DND-41 (cell line): ENCODE results near the gene RALA.

Source experiments
- ATAC-seq: fragments of 200-7000 bp; cut with Tn5 transposase; 3 replicates; pipeline ENCODE4 v1.9.1; 2021; ENCODE audit warnings: low read depth; ENCODE audit not compliant: insufficient read depth
- DNase-seq: peaks from one replicate; pipeline ENCODE4 v3.0.0-alpha.2; 2020
- H2AFZ ChIP-seq: 2 replicates; pipeline ENCODE4 v1.6.0; 2012; ENCODE audit warnings: low read depth, low read length
- H3K27ac ChIP-seq: 2 replicates; pipeline ENCODE4 v1.5.1; 2012; ENCODE audit warnings: low read length, inconsistent platforms
- H3K27me3 ChIP-seq: fragments of 200-600 bp; sonication (generic); 2 replicates; pipeline ENCODE4 v1.6.0; 2012; ENCODE audit warnings: low read length, mild to moderate bottlenecking, inconsistent platforms; ENCODE audit not compliant: insufficient read depth, poor library complexity
- H3K36me3 ChIP-seq: 2 replicates; pipeline ENCODE4 v1.5.1; 2012; ENCODE audit warnings: low read length, inconsistent platforms; ENCODE audit not compliant: insufficient read depth
- H3K4me1 ChIP-seq: 2 replicates; pipeline ENCODE4 v1.5.1; 2012; ENCODE audit warnings: mild to moderate bottlenecking, low read length; ENCODE audit not compliant: insufficient read depth
- H3K4me2 ChIP-seq: 2 replicates; pipeline ENCODE4 v1.6.0; 2012; ENCODE audit warnings: mild to moderate bottlenecking, moderate library complexity, low read length, inconsistent platforms; ENCODE audit not compliant: insufficient read depth
- H3K4me3 ChIP-seq, 2 experiments: fragments of 200-600 bp in 1 of 2; shearing (Covaris generic) in 1 of 2; 2 replicates each; pipeline ENCODE4 v1.5.1; 2012 to 2016; ENCODE audit warnings: inconsistent platforms in 2 of 2, low read length in 2 of 2, mild to moderate bottlenecking in 2 of 2, low read depth in 1 of 2, moderate library complexity in 1 of 2
- H3K79me2 ChIP-seq: 2 replicates; pipeline ENCODE4 v1.6.0; 2012; ENCODE audit warnings: low read length, inconsistent platforms; ENCODE audit not compliant: insufficient read depth
- H3K9ac ChIP-seq: 2 replicates; pipeline ENCODE4 v1.6.0; 2012; ENCODE audit warnings: low read depth, mild to moderate bottlenecking, inconsistent platforms, low read length, moderate library complexity
- H3K9me3 ChIP-seq: 2 replicates; pipeline ENCODE4 v1.5.1; 2012; ENCODE audit warnings: low read length, moderate library complexity, mild to moderate bottlenecking, inconsistent platforms; ENCODE audit not compliant: insufficient read depth, severe bottlenecking
- H4K20me1 ChIP-seq: 2 replicates; pipeline ENCODE4 v1.6.0; 2012; ENCODE audit warnings: low read length; ENCODE audit not compliant: insufficient read depth
- EZH2 ChIP-seq: IDR thresholded peaks from 3 replicates; pipeline ENCODE4 v1.6.1; 2012; ENCODE audit warnings: borderline replicate concordance, low read depth, mild to moderate bottlenecking, moderate library complexity, low read length, inconsistent platforms; ENCODE audit not compliant: severe bottlenecking
- TF ChIP-seq, protein P1 (sequence below): IDR thresholded peaks from 2 replicates; pipeline ENCODE4 v1.5.1; 2012; ENCODE audit warnings: borderline replicate concordance, low read length, moderate library complexity, mild to moderate bottlenecking; ENCODE audit not compliant: poor library complexity, severe bottlenecking; ENCODE audit errors: extremely low read depth

Gene RALA

DNA sequence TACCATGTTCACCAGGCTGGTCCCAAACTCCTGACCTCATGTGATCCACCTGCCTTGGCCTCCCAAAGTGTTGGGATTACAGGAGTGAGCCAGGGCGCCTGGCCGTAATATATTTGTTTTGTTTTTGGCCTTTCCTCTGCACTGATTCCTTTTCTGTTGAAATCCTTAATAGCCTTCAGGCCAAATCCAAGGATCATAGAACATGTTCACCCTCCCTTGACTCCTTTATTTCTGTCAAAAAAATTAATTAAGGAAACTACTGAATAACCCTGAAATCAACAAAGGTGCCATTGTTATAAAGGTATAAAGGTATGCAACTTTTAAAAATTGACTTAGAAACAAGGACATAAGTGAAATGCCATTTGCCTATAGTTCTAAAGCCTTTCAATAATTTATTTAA lies 15.5 kb upstream of the RALA start:
- Histone ChIP-seq H2AFZ (no peak overlapping the region), H3K9me3 (no peaks in the 10 kb centered on the region), H3K4me1 (peaks cover 14% of the 10 kb centered on the region), H3K4me2 (no peak overlapping the region), H3K79me2 (no peaks in the 10 kb centered on the region), H3K27me3 (no peaks in the 10 kb centered on the region), H4K20me1 (no peaks in the 10 kb centered on the region), H3K9ac (no peak overlapping the region), H3K4me3 (no peak overlapping the region), H3K27ac (no peak overlapping the region), H3K36me3 (no peaks in the 10 kb centered on the region)
- DNase-seq: no peak
- no peak for ATAC-seq
- TF ChIP-seq, protein P1, sequence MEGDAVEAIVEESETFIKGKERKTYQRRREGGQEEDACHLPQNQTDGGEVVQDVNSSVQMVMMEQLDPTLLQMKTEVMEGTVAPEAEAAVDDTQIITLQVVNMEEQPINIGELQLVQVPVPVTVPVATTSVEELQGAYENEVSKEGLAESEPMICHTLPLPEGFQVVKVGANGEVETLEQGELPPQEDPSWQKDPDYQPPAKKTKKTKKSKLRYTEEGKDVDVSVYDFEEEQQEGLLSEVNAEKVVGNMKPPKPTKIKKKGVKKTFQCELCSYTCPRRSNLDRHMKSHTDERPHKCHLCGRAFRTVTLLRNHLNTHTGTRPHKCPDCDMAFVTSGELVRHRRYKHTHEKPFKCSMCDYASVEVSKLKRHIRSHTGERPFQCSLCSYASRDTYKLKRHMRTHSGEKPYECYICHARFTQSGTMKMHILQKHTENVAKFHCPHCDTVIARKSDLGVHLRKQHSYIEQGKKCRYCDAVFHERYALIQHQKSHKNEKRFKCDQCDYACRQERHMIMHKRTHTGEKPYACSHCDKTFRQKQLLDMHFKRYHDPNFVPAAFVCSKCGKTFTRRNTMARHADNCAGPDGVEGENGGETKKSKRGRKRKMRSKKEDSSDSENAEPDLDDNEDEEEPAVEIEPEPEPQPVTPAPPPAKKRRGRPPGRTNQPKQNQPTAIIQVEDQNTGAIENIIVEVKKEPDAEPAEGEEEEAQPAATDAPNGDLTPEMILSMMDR: no peak
- TF ChIP-seq EZH2: no peak

DNA sequence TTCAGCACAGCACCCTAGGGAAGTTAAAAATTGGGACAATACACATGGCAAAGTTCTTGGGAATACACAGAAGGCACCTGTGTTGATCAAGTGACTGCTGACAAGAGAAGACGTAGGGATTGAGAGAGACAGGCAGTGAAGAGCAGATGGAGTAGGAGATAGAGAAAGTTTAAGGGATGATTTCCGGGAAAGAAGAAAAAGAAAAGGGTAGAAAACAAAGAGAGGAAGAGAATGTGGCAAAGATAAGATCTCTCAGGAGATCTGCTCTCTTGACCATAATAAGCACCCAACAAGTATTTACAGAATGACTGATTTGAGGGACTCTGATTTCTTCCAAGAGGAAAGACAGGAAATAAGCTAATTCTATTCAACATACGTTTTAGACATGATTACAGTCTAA lies 15.1 kb upstream of the RALA start:
- no peak for TF ChIP-seq EZH2
- TF ChIP-seq, protein P1: no peak
- Histone ChIP-seq H3K4me1 (peaks cover 14% of the 10 kb centered on the region), H3K9me3 (no peaks in the 10 kb centered on the region), H3K79me2 (no peaks in the 10 kb centered on the region), H3K27me3 (no peaks in the 10 kb centered on the region), H4K20me1 (no peaks in the 10 kb centered on the region), H3K36me3 (no peaks in the 10 kb centered on the region), H3K27ac (no peak overlapping the region), H3K4me3 (no peak overlapping the region), H3K4me2 (no peak overlapping the region), H2AFZ (no peak overlapping the region), H3K9ac (no peak overlapping the region)
- DNase-seq: no peak
- ATAC-seq: peak; percentile 71

DNA sequence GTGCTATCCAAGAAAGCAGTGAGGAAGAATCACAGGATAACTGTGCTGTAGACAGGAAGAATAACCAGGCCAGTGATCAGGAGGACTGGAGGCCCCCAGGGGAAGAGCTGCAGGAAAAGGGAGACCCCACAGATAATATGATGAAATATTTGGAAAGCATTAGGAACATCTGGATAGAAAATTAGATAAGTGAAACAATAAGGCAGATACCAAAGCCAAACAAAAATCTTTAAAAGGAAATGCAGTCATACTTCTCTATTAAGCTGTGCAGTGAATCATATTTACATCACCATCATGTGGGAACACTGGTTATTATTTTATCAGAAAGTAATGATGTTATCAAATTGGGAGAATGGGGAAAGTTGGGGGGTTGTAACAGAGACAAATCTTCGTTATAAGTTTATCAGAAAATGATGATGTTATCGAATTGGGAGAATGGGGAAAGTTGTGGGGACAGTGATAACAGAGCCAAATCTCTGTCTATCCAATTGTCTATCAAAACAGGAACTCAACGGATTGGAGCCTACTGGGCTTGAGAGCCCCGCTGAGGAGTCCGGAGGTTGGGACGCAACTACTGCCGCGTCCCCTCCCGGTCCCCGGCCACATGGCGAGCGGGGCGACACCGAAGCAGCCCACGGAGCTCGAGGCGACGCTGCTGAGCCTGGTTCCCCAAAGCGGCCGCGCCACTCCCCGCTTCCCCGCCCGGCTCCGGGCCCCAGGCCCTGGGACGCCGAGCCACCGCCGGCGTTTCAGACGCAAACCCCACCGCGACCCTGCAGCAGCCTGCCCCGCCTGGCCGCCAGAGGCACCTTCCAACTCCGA lies 14.0 kb upstream of the RALA start:
- Histone ChIP-seq H3K27me3 (no peaks in the 10 kb centered on the region), H3K79me2 (no peaks in the 10 kb centered on the region), H3K4me3 (no peak overlapping the region), H2AFZ (no peak overlapping the region), H3K9ac (no peak overlapping the region), H3K4me1 (peaks cover 14% of the 10 kb centered on the region), H3K27ac (no peak overlapping the region), H3K9me3 (no peaks in the 10 kb centered on the region), H3K36me3 (no peaks in the 10 kb centered on the region), H3K4me2 (no peak overlapping the region), H4K20me1 (no peaks in the 10 kb centered on the region)
- ATAC-seq (no peak), DNase-seq (no peak)
- TF ChIP-seq, protein P1: no peak
- no peak for TF ChIP-seq EZH2
